SK-N-SH treated with all-trans-retinoic acid at 6 μM for 48 hours (cell line): ENCODE results near the gene CNTN4.

Experiments used
- TCF4 ChIP-seq: fragments of 250-450 bp; sonication (Bioruptor Pico); IDR thresholded peaks from 2 replicates; pipeline ENCODE4 v1.8.0; 2021; ENCODE audit warnings: mild to moderate bottlenecking, moderate library complexity, borderline replicate concordance
- TOX ChIP-seq: fragments of 250-450 bp; sonication (Bioruptor Pico); IDR thresholded peaks from 2 replicates; pipeline ENCODE4 v1.8.0; 2021; ENCODE audit warnings: mild to moderate bottlenecking, moderate library complexity, borderline replicate concordance
- ZNF70 ChIP-seq: fragments of 450-650 bp; formaldehyde crosslinking; IDR thresholded peaks from 2 replicates; pipeline ENCODE4 v1.5.0; 2020; ENCODE audit warnings: mild to moderate bottlenecking, moderate library complexity
- TF ChIP-seq, protein P1 (sequence below): fragments of 250-450 bp; sonication (Bioruptor Pico); IDR thresholded peaks from 2 replicates; pipeline ENCODE4 v1.5.1; 2021; ENCODE audit warnings: mild to moderate bottlenecking, moderate library complexity

GRCh38 chr3:3066378-3066777 is 967.7 kb downstream of the CNTN4 start:
- TF ChIP-seq TCF4 (CRISPR knock-in tag) (no peak), TOX (CRISPR knock-in tag) (no peak), ZNF70 (CRISPR knock-in tag) (no peak)
- TF ChIP-seq, protein P1, sequence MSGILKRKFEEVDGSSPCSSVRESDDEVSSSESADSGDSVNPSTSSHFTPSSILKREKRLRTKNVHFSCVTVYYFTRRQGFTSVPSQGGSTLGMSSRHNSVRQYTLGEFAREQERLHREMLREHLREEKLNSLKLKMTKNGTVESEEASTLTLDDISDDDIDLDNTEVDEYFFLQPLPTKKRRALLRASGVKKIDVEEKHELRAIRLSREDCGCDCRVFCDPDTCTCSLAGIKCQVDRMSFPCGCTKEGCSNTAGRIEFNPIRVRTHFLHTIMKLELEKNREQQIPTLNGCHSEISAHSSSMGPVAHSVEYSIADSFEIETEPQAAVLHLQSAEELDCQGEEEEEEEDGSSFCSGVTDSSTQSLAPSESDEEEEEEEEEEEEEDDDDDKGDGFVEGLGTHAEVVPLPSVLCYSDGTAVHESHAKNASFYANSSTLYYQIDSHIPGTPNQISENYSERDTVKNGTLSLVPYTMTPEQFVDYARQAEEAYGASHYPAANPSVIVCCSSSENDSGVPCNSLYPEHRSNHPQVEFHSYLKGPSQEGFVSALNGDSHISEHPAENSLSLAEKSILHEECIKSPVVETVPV (CRISPR knock-in tag) = no peak
